ENCODE data around the gene SLIT3.

DNA sequence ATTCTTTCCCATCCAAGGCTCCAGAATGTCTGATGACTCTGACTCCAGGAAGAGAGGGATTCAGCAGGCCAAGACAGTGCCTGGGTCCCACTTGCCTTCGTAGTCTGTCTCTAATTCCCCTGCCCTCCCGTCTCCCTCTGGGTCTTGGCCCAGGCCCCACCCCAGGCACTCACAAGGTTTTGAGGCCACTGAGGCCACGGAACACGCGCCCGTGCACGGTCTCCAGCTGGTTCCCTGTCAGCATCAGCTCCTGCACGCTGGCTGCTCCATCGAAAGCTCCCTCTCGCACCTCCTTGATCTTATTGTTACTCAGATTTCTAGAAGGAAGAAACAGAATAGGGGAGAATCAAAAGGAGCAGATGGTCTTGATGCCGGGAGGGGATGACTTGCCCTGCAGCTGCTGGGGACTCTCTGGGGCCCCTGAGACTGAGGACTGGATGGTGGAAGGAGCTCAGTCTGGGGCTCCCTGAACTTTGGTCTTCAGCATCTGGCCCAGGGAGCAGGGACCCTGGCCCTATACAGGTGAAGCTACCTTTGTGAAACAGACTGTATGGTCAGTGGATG lies 547.2 kb downstream of the SLIT3 start:
- TF ChIP-seq EZH2 (IDR thresholded peaks at IDR 0.05; ENCODE audit: borderline replicate concordance) (no peak), EZH2phosphoT487 (IDR thresholded peaks at IDR 0.05; ENCODE audit: low read depth, severe bottlenecking, unreplicated experiment) (no peak)
- TF ChIP-seq, protein P1, sequence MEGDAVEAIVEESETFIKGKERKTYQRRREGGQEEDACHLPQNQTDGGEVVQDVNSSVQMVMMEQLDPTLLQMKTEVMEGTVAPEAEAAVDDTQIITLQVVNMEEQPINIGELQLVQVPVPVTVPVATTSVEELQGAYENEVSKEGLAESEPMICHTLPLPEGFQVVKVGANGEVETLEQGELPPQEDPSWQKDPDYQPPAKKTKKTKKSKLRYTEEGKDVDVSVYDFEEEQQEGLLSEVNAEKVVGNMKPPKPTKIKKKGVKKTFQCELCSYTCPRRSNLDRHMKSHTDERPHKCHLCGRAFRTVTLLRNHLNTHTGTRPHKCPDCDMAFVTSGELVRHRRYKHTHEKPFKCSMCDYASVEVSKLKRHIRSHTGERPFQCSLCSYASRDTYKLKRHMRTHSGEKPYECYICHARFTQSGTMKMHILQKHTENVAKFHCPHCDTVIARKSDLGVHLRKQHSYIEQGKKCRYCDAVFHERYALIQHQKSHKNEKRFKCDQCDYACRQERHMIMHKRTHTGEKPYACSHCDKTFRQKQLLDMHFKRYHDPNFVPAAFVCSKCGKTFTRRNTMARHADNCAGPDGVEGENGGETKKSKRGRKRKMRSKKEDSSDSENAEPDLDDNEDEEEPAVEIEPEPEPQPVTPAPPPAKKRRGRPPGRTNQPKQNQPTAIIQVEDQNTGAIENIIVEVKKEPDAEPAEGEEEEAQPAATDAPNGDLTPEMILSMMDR (IDR thresholded peaks at IDR 0.05; ENCODE audit: poor library complexity) = no peak
